Spleen (tissue), 7 donors: ENCODE measurements around the gene CNTN5.

ENCODE experiments used
- POLR2A ChIP-seq, 3 donors: fragments of 450-650 bp; IDR thresholded peaks; one replicate each; pipeline ENCODE4 v1.5.1; 2017; ENCODE audit warnings: antibody characterized with exemption in 3 of 3, mild to moderate bottlenecking in 1 of 3
- POLR2AphosphoS5 ChIP-seq, 3 donors: sonication (generic); formaldehyde crosslinking; IDR thresholded peaks; one replicate each; pipeline ENCODE4 v1.5.1; 2017; ENCODE audit warnings: antibody characterized with exemption in 3 of 3
- TF ChIP-seq, protein P1 (sequence below), 11 experiments: fragments of 200-600 bp in 7 of 11; fragments of 450-650 bp in 4 of 11; sonication (generic) in 4 of 11; IDR thresholded peaks in 8 of 11; conservative IDR thresholded peaks in 3 of 11; 1 replicate in 7 of 11; 2 replicates in 4 of 11; pipeline versions ENCODE4 v1.4.0 to v1.8.0; 2016 to 2021; ENCODE audit warnings: antibody characterized with exemption in 11 of 11, inconsistent platforms in 4 of 11, mild to moderate bottlenecking in 1 of 11
- donor health status: DM: no; HTN: no; CAD: no; lungs with moderate emphysema.
- donor health status: DM: no; HTN: no; CAD: no.
- donor health status: DM: no; HTN: no; CAD: no.

DNA sequence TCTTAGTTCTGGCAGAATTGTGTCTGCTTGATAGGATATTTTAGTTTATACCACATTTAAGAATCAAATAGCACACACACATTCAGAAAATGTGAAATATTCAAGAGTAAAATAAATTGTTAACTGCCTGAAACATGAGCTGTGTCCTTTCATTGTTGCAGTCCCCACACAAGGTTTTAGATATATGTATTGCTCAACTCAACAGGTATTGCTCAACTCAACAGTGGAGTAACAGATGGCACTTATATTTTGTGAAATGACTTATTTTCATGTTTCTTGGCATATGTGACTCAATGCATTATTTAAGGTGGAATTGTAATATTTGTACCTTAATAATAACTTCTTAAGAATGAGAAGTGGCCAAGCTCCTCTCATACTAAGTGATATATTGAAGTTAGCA, 760.3 kb downstream of the CNTN5 start:
- TF ChIP-seq, protein P1, sequence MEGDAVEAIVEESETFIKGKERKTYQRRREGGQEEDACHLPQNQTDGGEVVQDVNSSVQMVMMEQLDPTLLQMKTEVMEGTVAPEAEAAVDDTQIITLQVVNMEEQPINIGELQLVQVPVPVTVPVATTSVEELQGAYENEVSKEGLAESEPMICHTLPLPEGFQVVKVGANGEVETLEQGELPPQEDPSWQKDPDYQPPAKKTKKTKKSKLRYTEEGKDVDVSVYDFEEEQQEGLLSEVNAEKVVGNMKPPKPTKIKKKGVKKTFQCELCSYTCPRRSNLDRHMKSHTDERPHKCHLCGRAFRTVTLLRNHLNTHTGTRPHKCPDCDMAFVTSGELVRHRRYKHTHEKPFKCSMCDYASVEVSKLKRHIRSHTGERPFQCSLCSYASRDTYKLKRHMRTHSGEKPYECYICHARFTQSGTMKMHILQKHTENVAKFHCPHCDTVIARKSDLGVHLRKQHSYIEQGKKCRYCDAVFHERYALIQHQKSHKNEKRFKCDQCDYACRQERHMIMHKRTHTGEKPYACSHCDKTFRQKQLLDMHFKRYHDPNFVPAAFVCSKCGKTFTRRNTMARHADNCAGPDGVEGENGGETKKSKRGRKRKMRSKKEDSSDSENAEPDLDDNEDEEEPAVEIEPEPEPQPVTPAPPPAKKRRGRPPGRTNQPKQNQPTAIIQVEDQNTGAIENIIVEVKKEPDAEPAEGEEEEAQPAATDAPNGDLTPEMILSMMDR (IDR thresholded peaks at IDR 0.05 in 8 of 11, conservative IDR thresholded peaks at IDR 0.05 in 3 of 11): no peak
- TF ChIP-seq POLR2A (IDR thresholded peaks at IDR 0.05): no peak
- TF ChIP-seq POLR2AphosphoS5 (IDR thresholded peaks at IDR 0.05): no peak
